ENCODE data around the gene GYG2.
"Not testable (repeated sequence)": the region's sequence is repeated elsewhere in the genome, so short reads cannot be mapped to it uniquely, and the experiment has no call there.

GYG2 gene

GRCh38 chrX:2910109-2910508 lies 81.4 kb downstream of the GYG2 start:
- DNase-seq = no peak

DNA sequence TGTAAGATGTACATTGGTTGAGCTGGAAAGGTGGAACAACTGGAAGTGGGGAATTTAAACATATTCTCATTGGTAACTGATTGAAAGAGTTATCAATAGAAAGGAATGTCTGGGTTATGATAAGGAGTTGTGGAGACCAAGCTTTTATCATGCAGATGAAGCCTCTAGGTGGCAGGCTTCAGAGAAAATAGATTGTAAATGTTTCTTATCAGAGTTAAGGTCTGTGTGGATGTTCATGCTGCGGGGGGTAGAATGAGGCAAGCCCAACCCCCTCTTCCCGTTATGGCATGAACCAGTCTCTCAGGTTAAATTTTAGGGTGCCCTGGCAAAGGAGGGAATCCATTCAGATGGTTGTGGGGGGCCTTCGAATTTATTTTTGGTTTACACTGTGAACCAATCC lies 84.4 kb downstream of the GYG2 start:
- DNase-seq = no peak

DNA sequence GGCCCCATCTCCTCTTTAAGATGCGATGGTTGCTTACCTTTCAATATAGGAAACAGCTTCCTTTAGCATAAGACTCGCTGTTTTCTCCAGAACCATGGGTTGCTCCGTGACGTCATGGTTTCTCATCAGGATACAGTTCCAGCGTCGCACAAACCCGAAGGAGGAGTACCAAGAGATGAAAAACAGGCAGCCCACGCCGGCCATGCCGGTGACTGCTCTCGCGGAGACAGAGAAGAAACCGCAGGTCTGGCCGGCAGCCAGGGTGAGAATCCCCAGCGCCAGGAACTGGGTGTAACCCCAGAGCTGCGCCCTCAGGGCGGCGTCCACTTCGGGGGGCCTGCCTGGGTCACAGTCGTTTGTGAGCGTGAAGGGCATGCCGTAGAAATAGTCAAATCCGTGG lies 89.0 kb downstream of the GYG2 start:
- DNase-seq = no peak

- DNase-seq = no peak
Measured at GRCh38 chrX:2921193-2921592, 92.5 kb downstream of the GYG2 start.

GRCh38 chrX:2921750-2922149 lies 93.0 kb downstream of the GYG2 start:
- no peak for DNase-seq

GRCh38 chrX:2924151-2924550 lies 95.4 kb downstream of the GYG2 start:
- no peak for DNase-seq

GRCh38 chrX:2926255-2926654 lies 97.5 kb downstream of the GYG2 start:
- not testable (repeated sequence) for DNase-seq

DNA sequence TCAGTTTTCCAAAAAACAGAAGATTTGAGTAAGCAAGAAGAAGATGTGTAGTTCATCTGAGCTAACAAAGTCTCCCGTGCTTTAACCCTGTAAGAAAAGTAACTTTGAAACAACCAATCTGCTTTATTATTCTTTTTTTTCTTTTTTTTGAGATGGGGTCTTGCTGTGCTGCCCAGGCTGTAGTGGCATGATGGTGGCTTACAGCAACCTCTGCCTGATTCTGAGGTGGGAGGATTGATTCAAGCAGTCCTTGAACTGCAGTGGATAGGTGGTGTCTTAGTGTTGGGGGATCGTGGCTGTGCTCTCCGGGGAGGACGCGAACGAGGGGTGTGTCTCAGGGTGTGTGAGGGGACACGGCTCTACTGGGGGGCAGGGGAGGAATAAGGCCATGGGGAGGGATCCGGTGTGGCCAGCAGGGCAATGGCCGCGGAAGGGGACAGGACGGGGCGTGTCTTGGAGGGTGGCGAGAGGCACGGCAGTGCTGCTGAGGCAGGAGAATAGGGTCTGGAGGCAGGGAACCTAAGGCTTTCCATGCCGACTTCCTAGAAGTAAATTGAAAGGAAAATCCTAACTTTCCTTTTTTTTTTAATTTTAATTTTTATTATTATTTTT lies 98.0 kb downstream of the GYG2 start:
- no peak for DNase-seq

GRCh38 chrX:2928191-2928582 lies 99.5 kb downstream of the GYG2 start:
- DNase-seq = peak; percentile 26

DNA sequence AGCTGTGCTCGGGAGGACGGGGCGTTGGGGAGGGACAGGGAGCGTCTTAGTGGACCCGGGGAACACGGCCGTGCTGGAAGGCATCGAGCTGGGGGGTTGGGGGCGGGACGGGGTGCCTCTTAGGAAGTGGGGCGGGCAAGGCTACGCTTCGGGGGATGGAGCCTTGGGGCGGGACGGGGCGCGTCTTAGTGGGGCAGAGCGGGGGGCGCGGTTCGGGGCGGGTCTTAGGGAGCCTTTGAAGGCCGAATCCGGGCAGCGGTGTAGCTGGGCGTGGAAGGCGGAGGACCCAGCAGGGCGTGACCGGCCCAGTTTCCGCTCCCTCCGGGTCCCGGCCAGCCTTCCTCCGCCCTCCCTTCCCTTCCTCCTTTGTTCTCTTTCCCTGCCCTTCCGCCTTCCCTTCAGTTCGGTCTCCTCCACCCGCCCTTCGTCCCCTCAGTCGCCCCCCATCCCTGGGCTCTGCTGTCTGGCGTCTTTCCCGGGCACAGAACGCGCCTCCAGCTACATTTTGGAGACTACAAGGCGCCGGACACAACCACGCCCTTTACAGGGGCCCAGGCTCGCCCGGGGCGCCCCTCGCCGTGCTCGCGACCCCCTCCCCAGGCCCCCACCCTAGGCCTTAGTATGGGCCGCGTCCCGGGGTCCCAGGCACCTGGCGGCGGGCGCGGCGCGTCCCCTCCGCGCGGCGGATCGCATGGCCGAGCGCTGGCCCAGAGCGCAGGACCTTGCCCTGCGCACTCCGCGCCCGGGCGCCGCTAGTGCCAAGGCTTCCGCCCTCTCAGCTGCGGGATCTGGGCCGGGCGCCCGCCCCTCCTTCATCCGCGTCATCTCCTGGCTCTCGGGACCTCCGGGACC lies 100.1 kb downstream of the GYG2 start, which contains the start of gene ARSD:
Gene ARSD, minus strand, starts transcription at position 757 of the 852 bp plus-strand sequence. Its CDS starts 64 bp downstream, at position 693.
- DNase-seq = peak; percentile 81

DNA sequence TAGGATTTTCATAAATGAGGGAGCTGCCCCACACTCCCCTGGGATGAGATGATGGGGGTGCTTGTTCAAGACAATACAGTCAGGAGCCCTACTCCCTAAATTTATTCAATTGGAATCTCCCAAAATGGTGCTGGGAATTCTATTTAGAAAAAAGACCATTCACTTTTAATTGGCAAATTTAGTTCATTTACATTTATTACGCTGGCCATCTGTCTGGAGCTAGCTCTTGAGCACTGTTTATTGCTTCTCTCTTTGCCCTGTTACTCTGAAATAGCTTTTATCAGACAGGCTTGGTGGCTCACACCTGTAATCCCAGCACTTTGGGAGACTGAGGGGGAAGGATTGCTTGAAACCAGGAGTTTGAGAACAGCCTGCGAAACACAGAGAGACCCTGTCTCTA lies 102.4 kb downstream of the GYG2 start:
- no peak for DNase-seq

DNA sequence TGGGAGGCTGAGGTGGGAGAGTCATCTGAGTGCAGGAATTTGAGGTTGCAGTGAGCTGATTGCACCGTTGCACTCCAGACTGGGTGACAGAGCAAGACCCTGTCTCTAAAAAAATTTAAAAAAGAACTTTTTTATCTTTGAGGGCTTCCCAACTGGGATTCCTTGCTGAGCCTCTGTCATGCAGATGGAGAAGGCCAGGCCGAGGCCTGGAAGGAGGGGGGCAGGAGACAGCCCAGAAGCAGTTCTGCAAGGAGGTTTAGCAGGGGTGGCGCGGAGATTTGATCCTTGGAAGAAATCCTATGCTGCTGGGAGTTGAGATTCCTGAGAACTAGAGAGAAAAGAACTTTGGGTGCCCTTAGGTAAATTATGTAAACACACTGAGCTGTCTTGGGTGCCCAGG lies 102.9 kb downstream of the GYG2 start:
- no peak for DNase-seq
